Esophagus squamous epithelium (tissue), 5 donors: Measurements from ENCODE around the gene STAT4. TPM values are rescaled to one million over a fixed set of nuclear protein-coding genes. Genes with fewer than 3 reads are reported as not detected.

Experiments used
- DNase-seq: peaks from one replicate; lab custom pipeline; 2025; lab: John Stamatoyannopoulos, UW
- H3K27ac ChIP-seq, 4 donors: fragments of 200-600 bp; sonication (generic); one replicate each; pipeline ENCODE4 v1.5.1; 2016 to 2019; ENCODE audit warnings: mild to moderate bottlenecking in 1 of 4
- H3K27me3 ChIP-seq, 4 donors: fragments of 200-600 bp; sonication (generic); 1 replicate in 3 of 4; 2 replicates in 1 of 4; pipeline versions ENCODE4 v1.5.1 to v1.6.0; 2017 to 2021; ENCODE audit warnings: antibody characterized with exemption in 1 of 4
- H3K36me3 ChIP-seq, 3 donors: fragments of 200-600 bp; sonication (generic); one replicate each; pipeline ENCODE4 v1.5.1; 2016 to 2019
- H3K4me1 ChIP-seq, 3 donors: fragments of 200-600 bp; sonication (generic); one replicate each; pipeline ENCODE4 v1.5.1; 2017 to 2019
- H3K4me3 ChIP-seq, 4 donors: fragments of 200-600 bp; sonication (generic); 1 replicate in 3 of 4; 2 replicates in 1 of 4; pipeline ENCODE4 v1.5.1; 2016 to 2019; ENCODE audit warnings: mild to moderate bottlenecking in 2 of 4, moderate library complexity in 1 of 4
- H3K9me3 ChIP-seq, 3 donors: fragments of 200-600 bp; sonication (generic); one replicate each; pipeline ENCODE4 v1.5.1; 2016 to 2019
- CTCF ChIP-seq, 6 experiments: fragments of 450-650 bp in 4 of 6; fragments of 200-600 bp in 2 of 6; sonication (generic) in 2 of 6; IDR thresholded peaks; one replicate each; pipeline ENCODE4 v1.5.1; 2016 to 2019; ENCODE audit warnings: antibody characterized with exemption in 6 of 6, mild to moderate bottlenecking in 4 of 6, moderate library complexity in 4 of 6
- POLR2A ChIP-seq, 4 donors: fragments of 450-650 bp; IDR thresholded peaks; one replicate each; pipeline ENCODE4 v1.6.1; 2017; ENCODE audit warnings: antibody characterized with exemption in 4 of 4, mild to moderate bottlenecking in 4 of 4, moderate library complexity in 3 of 4
- WGBS, 2 donors: methylation state at CpG; one replicate each; pipeline ENCODE4 v1.1.5; 2018; 5-methylcytosine and 5-hydroxymethylcytosine counted together
- intact Hi-C: fragments of 100-400 bp; cut with DNase I; formaldehyde crosslinking; loops from one replicate; pipeline ENCODE4 v1.15.0; 2022
- total RNA-seq, 4 donors: library from RNA; depleted of rRNA; stranded (reverse); fragments of >200 nt; gene quantifications; one replicate each; pipeline ENCODE4 v1.1.0, GENCODE V29; 2016
- donor health status: DM: yes; HTN: yes; CAD: no.

STAT4 gene
- total RNA-seq, 4 donors from 2014 or later, result 0.47 to 3.2 (median 2.1) TPM

- no peak for DNase-seq
- H3K4me3 ChIP-seq, result no peak overlapping the region
- 34 to 37% methylated on average over 2 of the region's 2 CpGs for WGBS, 2 donors
- intact Hi-C loops, result no loop called here
- no peaks in the 10 kb centered on the region for H3K27me3 ChIP-seq
- H3K9me3 ChIP-seq, result no peaks in the 10 kb centered on the region
- no peaks in the 10 kb centered on the region for H3K36me3 ChIP-seq
- TF ChIP-seq CTCF (IDR thresholded peaks at IDR 0.05), result no peak
- no peak for TF ChIP-seq POLR2A (IDR thresholded peaks at IDR 0.05)
- H3K4me1 ChIP-seq, result peaks cover 0 to 7% (median 5%) of the 10 kb centered on the region in 3 donors
- no peak overlapping the region for H3K27ac ChIP-seq
Measured at GRCh38 chr2:191184457-191184856, 33.7 kb upstream of the STAT4 start.

- intact Hi-C loops, result no loop called here
- Histone ChIP-seq H3K9me3 (no peaks in the 10 kb centered on the region), H3K27me3 (no peaks in the 10 kb centered on the region), H3K4me1 (peaks cover 0 to 7% (median 5%) of the 10 kb centered on the region in 3 donors), H3K36me3 (no peaks in the 10 kb centered on the region), H3K4me3 (no peak overlapping the region), H3K27ac (no peak overlapping the region)
- TF ChIP-seq POLR2A (IDR thresholded peaks at IDR 0.05), result no peak
- no peak for TF ChIP-seq CTCF (IDR thresholded peaks at IDR 0.05)
- DNase-seq, result no peak
Measured at GRCh38 chr2:191183516-191183915, 32.7 kb upstream of the STAT4 start.

- WGBS, 2 donors, result 14 to 72% methylated on average over 1 to 2 of the region's 2 CpGs
- H3K4me1 ChIP-seq, result peaks cover 0 to 7% (median 5%) of the 10 kb centered on the region in 3 donors
- no peak for TF ChIP-seq POLR2A (IDR thresholded peaks at IDR 0.05)
- TF ChIP-seq CTCF (IDR thresholded peaks at IDR 0.05), result no peak
- H3K9me3 ChIP-seq, result no peaks in the 10 kb centered on the region
- intact Hi-C loops, result no loop called here
- H3K27ac ChIP-seq, result no peak overlapping the region
- H3K4me3 ChIP-seq, result no peak overlapping the region
- no peaks in the 10 kb centered on the region for H3K27me3 ChIP-seq
- H3K36me3 ChIP-seq, result no peaks in the 10 kb centered on the region
- no peak for DNase-seq
Measured at GRCh38 chr2:191183081-191183480, 32.3 kb upstream of the STAT4 start.

GRCh38 chr2:191180713-191181112 lies 29.9 kb upstream of the STAT4 start:
- no peaks in the 10 kb centered on the region for H3K36me3 ChIP-seq
- H3K4me3 ChIP-seq, result no peak overlapping the region
- no peaks in the 10 kb centered on the region for H3K9me3 ChIP-seq
- no peak for TF ChIP-seq CTCF (IDR thresholded peaks at IDR 0.05)
- TF ChIP-seq POLR2A (IDR thresholded peaks at IDR 0.05), result no peak
- H3K27ac ChIP-seq, result peak overlapping the region in 1 of 4 donors; percentile 11
- intact Hi-C loops, result no loop called here
- H3K4me1 ChIP-seq, result peaks cover 0 to 7% (median 5%) of the 10 kb centered on the region in 3 donors
- no peak for DNase-seq
- no peaks in the 10 kb centered on the region for H3K27me3 ChIP-seq

- no peak overlapping the region for H3K4me3 ChIP-seq
- H3K36me3 ChIP-seq, result no peaks in the 10 kb centered on the region
- TF ChIP-seq CTCF (IDR thresholded peaks at IDR 0.05), result no peak
- peak overlapping the region in 1 of 4 donors; percentile 11 for H3K27ac ChIP-seq
- H3K4me1 ChIP-seq, result peaks cover 0 to 7% (median 5%) of the 10 kb centered on the region in 3 donors
- no peaks in the 10 kb centered on the region for H3K9me3 ChIP-seq
- no peak for DNase-seq
- H3K27me3 ChIP-seq, result no peaks in the 10 kb centered on the region
- 80 to 100% methylated on average over 1 of the region's 2 CpGs for WGBS, 2 donors
- intact Hi-C loops, result no loop called here
Measured at GRCh38 chr2:191180276-191180675, 29.5 kb upstream of the STAT4 start.
